HL-60 (cell line): Measurements from ENCODE around the gene GNRH2.

Experiments used
- DNase-seq, 2 experiments: peaks; one replicate each; pipeline ENCODE4 v3.0.0-alpha.2; 2010 to 2020; ENCODE audit warnings: low read depth in 1 of 2, low spot score in 1 of 2
- H3K27ac ChIP-seq: fragments of 250-450 bp; sonication (Bioruptor Pico); replicated peaks from 2 replicates; pipeline ENCODE4 v1.5.1; 2020; ENCODE audit warnings: mild to moderate bottlenecking, moderate library complexity
- H3K27me3 ChIP-seq: fragments of 250-450 bp; sonication (Bioruptor Pico); 2 replicates; pipeline ENCODE4 v1.5.1; 2021; ENCODE audit warnings: mild to moderate bottlenecking, moderate library complexity; ENCODE audit not compliant: insufficient read depth, poor library complexity, severe bottlenecking
- H3K4me3 ChIP-seq: replicated peaks from 2 replicates; pipeline ENCODE4 v1.5.1; 2011; ENCODE audit warnings: mild to moderate bottlenecking, control low read depth, low read length; ENCODE audit not compliant: insufficient read depth
- GABPA ChIP-seq: IDR thresholded peaks from 2 replicates; pipeline ENCODE4 v1.6.1; 2012; ENCODE audit warnings: low read depth
- POLR2AphosphoS5 ChIP-seq: IDR thresholded peaks from 2 replicates; pipeline ENCODE4 v1.6.1; 2012; ENCODE audit warnings: low read depth
- SPI1 ChIP-seq: IDR thresholded peaks from 2 replicates; pipeline ENCODE4 v1.6.1; 2012; ENCODE audit warnings: low read depth, mild to moderate bottlenecking, borderline replicate concordance
- TF ChIP-seq, protein P1 (sequence below): IDR thresholded peaks from 2 replicates; pipeline ENCODE4 v1.6.1; 2012; ENCODE audit warnings: low read depth; ENCODE audit not compliant: insufficient replicate concordance
- TF ChIP-seq, protein P2 (sequence below): IDR thresholded peaks from one replicate; pipeline ENCODE4 v1.5.1; 2011; ENCODE audit warnings: low read length, control low read depth, inconsistent platforms; ENCODE audit not compliant: insufficient read depth

Gene GNRH2

DNA sequence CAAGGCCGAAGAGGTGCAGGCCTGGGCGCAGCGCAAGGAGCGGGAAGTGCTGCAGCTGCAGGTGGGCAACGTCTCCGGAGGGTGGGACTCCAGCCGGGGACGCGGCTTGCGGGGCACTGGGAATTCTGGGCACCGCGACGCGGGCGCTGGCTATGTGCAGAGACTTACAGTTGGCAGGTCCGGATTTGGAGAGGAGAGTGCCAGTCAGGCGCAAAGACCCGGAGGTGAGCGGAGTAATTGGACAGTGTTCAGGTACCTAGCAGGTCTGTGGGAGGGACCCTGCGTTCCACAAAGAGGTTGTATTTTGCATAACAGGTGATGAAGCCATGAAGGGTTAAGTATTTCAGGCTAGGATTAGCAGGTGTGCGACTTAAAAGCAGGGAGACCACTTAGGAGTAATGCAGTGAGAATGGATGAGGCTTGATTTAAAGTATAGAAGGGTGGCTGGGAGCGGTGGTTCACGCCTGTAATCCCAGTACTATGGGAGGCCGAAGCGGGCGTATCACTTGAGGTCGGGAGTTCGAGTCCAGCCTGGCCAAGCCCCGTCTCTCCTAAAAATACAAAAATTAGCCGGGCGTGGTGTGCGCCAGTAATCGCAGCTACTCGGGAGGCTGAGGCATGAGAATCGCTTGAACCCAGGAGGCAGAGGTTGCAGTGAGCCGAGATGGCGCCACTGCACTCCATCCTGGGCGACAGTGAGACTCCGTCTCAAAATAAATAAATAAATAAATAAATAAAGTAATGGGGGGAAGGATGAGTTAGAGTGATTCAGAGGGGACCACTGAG is 3.4 kb downstream of the GNRH2 start:
- TF ChIP-seq SPI1 (no peak), POLR2AphosphoS5 (no peak), GABPA (no peak)
- TF ChIP-seq, protein P1, sequence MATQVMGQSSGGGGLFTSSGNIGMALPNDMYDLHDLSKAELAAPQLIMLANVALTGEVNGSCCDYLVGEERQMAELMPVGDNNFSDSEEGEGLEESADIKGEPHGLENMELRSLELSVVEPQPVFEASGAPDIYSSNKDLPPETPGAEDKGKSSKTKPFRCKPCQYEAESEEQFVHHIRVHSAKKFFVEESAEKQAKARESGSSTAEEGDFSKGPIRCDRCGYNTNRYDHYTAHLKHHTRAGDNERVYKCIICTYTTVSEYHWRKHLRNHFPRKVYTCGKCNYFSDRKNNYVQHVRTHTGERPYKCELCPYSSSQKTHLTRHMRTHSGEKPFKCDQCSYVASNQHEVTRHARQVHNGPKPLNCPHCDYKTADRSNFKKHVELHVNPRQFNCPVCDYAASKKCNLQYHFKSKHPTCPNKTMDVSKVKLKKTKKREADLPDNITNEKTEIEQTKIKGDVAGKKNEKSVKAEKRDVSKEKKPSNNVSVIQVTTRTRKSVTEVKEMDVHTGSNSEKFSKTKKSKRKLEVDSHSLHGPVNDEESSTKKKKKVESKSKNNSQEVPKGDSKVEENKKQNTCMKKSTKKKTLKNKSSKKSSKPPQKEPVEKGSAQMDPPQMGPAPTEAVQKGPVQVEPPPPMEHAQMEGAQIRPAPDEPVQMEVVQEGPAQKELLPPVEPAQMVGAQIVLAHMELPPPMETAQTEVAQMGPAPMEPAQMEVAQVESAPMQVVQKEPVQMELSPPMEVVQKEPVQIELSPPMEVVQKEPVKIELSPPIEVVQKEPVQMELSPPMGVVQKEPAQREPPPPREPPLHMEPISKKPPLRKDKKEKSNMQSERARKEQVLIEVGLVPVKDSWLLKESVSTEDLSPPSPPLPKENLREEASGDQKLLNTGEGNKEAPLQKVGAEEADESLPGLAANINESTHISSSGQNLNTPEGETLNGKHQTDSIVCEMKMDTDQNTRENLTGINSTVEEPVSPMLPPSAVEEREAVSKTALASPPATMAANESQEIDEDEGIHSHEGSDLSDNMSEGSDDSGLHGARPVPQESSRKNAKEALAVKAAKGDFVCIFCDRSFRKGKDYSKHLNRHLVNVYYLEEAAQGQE: no peak
- TF ChIP-seq, protein P2, sequence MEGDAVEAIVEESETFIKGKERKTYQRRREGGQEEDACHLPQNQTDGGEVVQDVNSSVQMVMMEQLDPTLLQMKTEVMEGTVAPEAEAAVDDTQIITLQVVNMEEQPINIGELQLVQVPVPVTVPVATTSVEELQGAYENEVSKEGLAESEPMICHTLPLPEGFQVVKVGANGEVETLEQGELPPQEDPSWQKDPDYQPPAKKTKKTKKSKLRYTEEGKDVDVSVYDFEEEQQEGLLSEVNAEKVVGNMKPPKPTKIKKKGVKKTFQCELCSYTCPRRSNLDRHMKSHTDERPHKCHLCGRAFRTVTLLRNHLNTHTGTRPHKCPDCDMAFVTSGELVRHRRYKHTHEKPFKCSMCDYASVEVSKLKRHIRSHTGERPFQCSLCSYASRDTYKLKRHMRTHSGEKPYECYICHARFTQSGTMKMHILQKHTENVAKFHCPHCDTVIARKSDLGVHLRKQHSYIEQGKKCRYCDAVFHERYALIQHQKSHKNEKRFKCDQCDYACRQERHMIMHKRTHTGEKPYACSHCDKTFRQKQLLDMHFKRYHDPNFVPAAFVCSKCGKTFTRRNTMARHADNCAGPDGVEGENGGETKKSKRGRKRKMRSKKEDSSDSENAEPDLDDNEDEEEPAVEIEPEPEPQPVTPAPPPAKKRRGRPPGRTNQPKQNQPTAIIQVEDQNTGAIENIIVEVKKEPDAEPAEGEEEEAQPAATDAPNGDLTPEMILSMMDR: no peak
- Histone ChIP-seq H3K27me3 (no peaks in the 10 kb centered on the region), H3K4me3 (peak overlapping the region; percentile 79), H3K27ac (peak overlapping the region; percentile 95)
- peak in 1 of 2 experiments; percentile 24 for DNase-seq

DNA sequence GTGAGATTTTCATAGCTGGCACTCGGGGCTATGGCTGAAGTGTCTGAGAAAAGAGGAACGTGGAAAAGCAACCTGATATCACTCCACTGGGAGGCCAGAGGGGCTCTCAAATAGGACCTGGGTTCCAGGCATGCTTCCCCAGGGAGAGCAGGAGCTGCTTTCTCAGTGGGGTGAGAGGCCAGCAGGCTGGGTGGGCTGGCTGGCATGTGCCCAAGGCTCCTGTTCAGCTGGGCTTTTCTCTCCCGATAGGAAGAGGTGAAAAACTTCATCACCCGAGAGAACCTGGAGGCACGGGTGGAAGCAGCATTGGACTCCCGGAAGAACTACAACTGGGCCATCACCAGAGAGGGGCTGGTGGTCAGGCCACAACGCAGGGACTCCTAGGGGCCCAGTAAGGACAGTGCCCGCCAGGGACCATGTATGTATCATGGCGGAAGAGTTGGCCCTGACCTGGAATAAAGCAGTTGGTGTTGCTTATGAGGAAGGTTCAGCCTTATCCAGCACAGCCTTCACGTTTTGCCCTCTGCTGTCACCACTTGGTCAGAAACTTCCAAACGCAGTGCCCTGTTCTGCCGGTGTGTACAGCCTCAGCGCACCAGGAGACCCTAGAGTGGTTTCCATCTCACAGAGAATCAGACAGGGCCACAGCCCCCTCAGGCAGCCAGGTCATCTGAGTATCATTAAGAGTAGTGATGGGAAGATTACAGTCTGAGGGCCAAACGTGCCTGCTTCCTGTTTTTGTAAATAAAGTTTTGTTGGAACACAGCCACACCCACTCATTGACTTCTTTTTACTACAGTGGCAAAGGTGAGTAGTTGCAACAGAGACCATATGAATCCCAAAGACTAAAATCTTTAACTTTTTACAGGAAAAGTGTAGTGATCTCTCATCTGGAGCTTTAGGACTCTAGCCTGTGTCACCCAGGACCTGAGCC is 4.3 kb downstream of the GNRH2 start:
- Histone ChIP-seq H3K27ac (no peak overlapping the region; the same call in 1 of the 2 replicates), H3K27me3 (no peaks in the 10 kb centered on the region), H3K4me3 (peak overlapping the region; percentile 79)
- TF ChIP-seq SPI1 (no peak; the same call in 1 of the 2 replicates), GABPA (no peak), POLR2AphosphoS5 (no peak)
- TF ChIP-seq, protein P2: no peak
- TF ChIP-seq, protein P1: no peak
- peak in 1 of 2 experiments; percentile 18 for DNase-seq

DNA sequence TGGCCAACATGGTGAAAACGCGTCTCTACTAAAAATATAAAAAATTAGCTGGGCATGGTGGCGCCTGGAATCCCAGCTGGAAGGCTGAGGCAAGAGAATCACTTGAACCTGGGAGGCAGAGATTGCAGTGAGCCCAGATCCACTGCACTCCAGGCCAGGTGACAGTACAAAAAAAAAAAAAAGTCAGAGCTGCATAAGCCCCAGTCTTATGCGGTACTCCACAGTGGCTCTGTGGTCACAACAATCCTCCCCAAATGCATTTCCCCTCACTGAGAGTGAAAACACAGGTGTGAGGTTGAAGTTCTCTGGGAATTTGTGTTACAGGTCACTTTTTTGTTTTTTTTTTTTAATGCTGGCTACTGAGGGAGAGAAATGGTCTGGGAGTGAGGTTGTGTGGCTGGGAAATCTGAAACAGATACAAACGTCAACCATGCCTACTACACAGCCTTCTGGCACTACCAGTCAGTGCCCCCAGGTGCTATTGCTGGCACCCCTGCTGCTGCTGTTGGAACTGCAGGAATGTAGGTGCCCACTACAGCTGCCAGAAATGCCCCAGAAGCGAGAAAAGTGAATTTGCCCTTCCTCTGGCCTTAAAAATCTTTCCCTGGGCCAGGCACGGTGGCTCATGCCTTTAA is 8.1 kb downstream of the GNRH2 start:
- DNase-seq: no peak
- H3K27me3 ChIP-seq: no peaks in the 10 kb centered on the region
- no peak overlapping the region for H3K4me3 ChIP-seq
- H3K27ac ChIP-seq: no peak overlapping the region
- TF ChIP-seq GABPA (no peak), SPI1 (no peak)

DNA sequence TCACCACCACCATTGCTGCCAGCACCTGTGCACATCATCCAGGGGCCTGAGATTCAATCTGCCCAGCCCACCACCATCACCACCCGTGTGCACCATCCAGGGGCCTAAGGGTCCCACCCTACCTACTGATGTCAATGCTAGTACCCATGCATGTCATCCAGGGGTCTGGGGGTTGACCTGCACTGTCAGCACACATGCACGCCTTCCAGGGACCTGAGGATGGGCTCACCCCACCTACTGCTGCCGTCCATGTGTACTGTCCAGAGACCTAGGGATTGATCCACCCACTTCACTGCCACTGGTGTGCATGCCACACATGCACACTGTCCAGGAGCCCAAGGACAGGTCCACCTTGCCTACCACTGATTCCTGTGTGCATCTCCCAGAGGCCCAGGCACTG is 16.1 kb downstream of the GNRH2 start:
- no peak overlapping the region for H3K27ac ChIP-seq
- H3K27me3 ChIP-seq: no peaks in the 10 kb centered on the region
- H3K4me3 ChIP-seq: no peak overlapping the region
- TF ChIP-seq, protein P2: no peak
- no peak for TF ChIP-seq SPI1
- TF ChIP-seq, protein P1: no peak
- no peak for TF ChIP-seq POLR2AphosphoS5
- TF ChIP-seq GABPA: no peak
- DNase-seq: no peak
